Keratinocyte (primary cell): ENCODE measurements around the gene TAF4. TPM values are rescaled to one million over a fixed set of nuclear protein-coding genes. Genes with fewer than 3 reads are reported as not detected.

Source experiments
- DNase-seq: peaks from one replicate; pipeline ENCODE4 v3.0.0-alpha.2; 2011; ENCODE audit warnings: low read depth, missing footprints, low spot score
- FAIRE-seq: peaks from 2 replicates; lab custom pipeline; 2011; peaks lifted over from hg19 to GRCh38; lab: Jason Lieb, UNC
- H2AFZ ChIP-seq: 2 replicates; pipeline ENCODE4 v1.6.0; 2012; ENCODE audit warnings: low read length, control low read depth, inconsistent platforms; ENCODE audit not compliant: control insufficient read depth
- H3K27ac ChIP-seq: 2 replicates; pipeline ENCODE4 v1.5.1; 2011; ENCODE audit warnings: low read length; ENCODE audit not compliant: control insufficient read depth, insufficient read depth
- H3K27me3 ChIP-seq: 3 replicates; pipeline ENCODE4 v1.6.0; 2011; ENCODE audit warnings: low read length; ENCODE audit not compliant: control insufficient read depth, insufficient read depth; ENCODE audit errors: extremely low read depth
- H3K36me3 ChIP-seq, 2 experiments: 2 replicates in 1 of 2; 3 replicates in 1 of 2; pipeline ENCODE4 v1.5.1; 2011; ENCODE audit warnings: low read length in 2 of 2, mild to moderate bottlenecking in 1 of 2; ENCODE audit not compliant: control insufficient read depth in 2 of 2, insufficient read depth in 2 of 2; ENCODE audit errors: extremely low read depth in 1 of 2
- H3K4me1 ChIP-seq: 3 replicates; pipeline ENCODE4 v1.5.1; 2011; ENCODE audit warnings: low read length; ENCODE audit not compliant: control insufficient read depth, insufficient read depth; ENCODE audit errors: extremely low read depth
- H3K4me2 ChIP-seq: 3 replicates; pipeline ENCODE4 v1.6.0; 2011; ENCODE audit warnings: low read depth, low read length; ENCODE audit not compliant: control insufficient read depth, insufficient read depth; ENCODE audit errors: extremely low read depth
- H3K4me3 ChIP-seq, 3 experiments: fragments of 200-600 bp in 1 of 3; sonication (generic) in 1 of 3; 2 replicates in 2 of 3; 3 replicates in 1 of 3; pipeline ENCODE4 v1.5.1; 2011 to 2016; ENCODE audit warnings: low read length in 3 of 3, mild to moderate bottlenecking in 3 of 3, control low read depth in 2 of 3, inconsistent platforms in 1 of 3, low read depth in 1 of 3, mixed read lengths in 1 of 3, mixed run types in 1 of 3, moderate library complexity in 1 of 3; ENCODE audit not compliant: control insufficient read depth in 2 of 3, insufficient read depth in 2 of 3; ENCODE audit errors: extremely low read depth in 1 of 3
- H3K79me2 ChIP-seq: 2 replicates; pipeline ENCODE4 v1.6.0; 2012; ENCODE audit warnings: low read length; ENCODE audit not compliant: control insufficient read depth, insufficient read depth
- H3K9ac ChIP-seq: 3 replicates; pipeline ENCODE4 v1.6.0; 2011; ENCODE audit warnings: low read length; ENCODE audit not compliant: control insufficient read depth, insufficient read depth; ENCODE audit errors: extremely low read depth
- H3K9me1 ChIP-seq: 3 replicates; pipeline ENCODE4 v1.6.0; 2011; ENCODE audit warnings: low read length; ENCODE audit not compliant: control insufficient read depth, insufficient read depth; ENCODE audit errors: extremely low read depth
- H3K9me3 ChIP-seq: 2 replicates; pipeline ENCODE4 v1.5.1; 2012; ENCODE audit warnings: low read depth, low read length; ENCODE audit not compliant: control insufficient read depth
- H4K20me1 ChIP-seq: 3 replicates; pipeline ENCODE4 v1.6.0; 2011; ENCODE audit warnings: low read length; ENCODE audit not compliant: control insufficient read depth, insufficient read depth; ENCODE audit errors: extremely low read depth
- CTCF ChIP-seq, 3 experiments: IDR thresholded peaks in 1 of 3; conservative IDR thresholded peaks in 1 of 3; optimal IDR thresholded peaks in 1 of 3; 2 replicates in 2 of 3; 3 replicates in 1 of 3; pipeline versions ENCODE3 to v1.5.1; 2011; ENCODE audit warnings: low read length in 3 of 3, mild to moderate bottlenecking in 3 of 3, moderate library complexity in 2 of 3, control low read depth in 1 of 3, inconsistent platforms in 1 of 3; ENCODE audit not compliant: insufficient read depth in 2 of 3; ENCODE audit errors: extremely low read depth in 1 of 3
- EZH2 ChIP-seq: IDR thresholded peaks from one replicate; pipeline ENCODE4 v1.6.1; 2012; ENCODE audit warnings: inconsistent platforms, mild to moderate bottlenecking, low read length, moderate library complexity
- dilution Hi-C: fragments of 300-500 bp; cut with MboI; formaldehyde crosslinking; loops from one replicate; pipeline ENCODE4 v1.7.0; 2020; ENCODE audit warnings: low sequenced_read_pairs; ENCODE audit not compliant: extremely low pct_ligation_motif_present
- polyA plus RNA-seq, 5 experiments: library from polyadenylated mRNA; depleted of rRNA in 3 of 5; stranded (reverse) in 3 of 5; stranded (forward) in 1 of 5; unstranded in 1 of 5; fragments of >200 nt; gene quantifications; 1 replicate in 1 of 5; 2 replicates in 3 of 5; 3 replicates in 1 of 5; pipeline versions ENCODE4 v1.2.1 to v1.2.3, GENCODE V29; 2011 to 2012; ENCODE audit warnings: missing spikeins in 2 of 5, low read depth in 1 of 5, low replicate concordance in 1 of 5

Gene TAF4
- polyA plus RNA-seq, 1 donor (not counting 4 experiments of a cell fraction or from before 2014, with no cell fraction given), result 3.3 TPM

GRCh38 chr20:62083312-62083711 lies 17.6 kb upstream of the TAF4 start:
- no peaks in the 10 kb centered on the region for H3K79me2 ChIP-seq
- H2AFZ ChIP-seq, result no peak overlapping the region
- DNase-seq (no peak), FAIRE-seq (no peak)
- no peak overlapping the region for H3K9ac ChIP-seq
- H3K27me3 ChIP-seq, result peaks cover 10% of the 10 kb centered on the region
- H4K20me1 ChIP-seq, result no peaks in the 10 kb centered on the region
- H3K9me1 ChIP-seq, result no peaks in the 10 kb centered on the region
- H3K27ac ChIP-seq, result no peak overlapping the region
- dilution Hi-C loops, result no loop called here
- H3K4me2 ChIP-seq, result no peak overlapping the region
- no peaks in the 10 kb centered on the region for H3K36me3 ChIP-seq
- TF ChIP-seq EZH2 (no peak), CTCF (optimal IDR thresholded peaks at IDR 0.05 in 1 of 3, IDR thresholded peaks at IDR 0.05 in 1 of 3, conservative IDR thresholded peaks at IDR 0.05 in 1 of 3; ENCODE audit: extremely low read depth in 1 of 3, insufficient read depth in 2 of 3, low read length in 3 of 3) (no peak)
- peaks cover 3% of the 10 kb centered on the region for H3K4me1 ChIP-seq
- no peaks in the 10 kb centered on the region for H3K9me3 ChIP-seq
- H3K4me3 ChIP-seq, result no peak overlapping the region

GRCh38 chr20:62080249-62080990 lies 14.7 kb upstream of the TAF4 start:
- Histone ChIP-seq H2AFZ (no peak overlapping the region), H3K79me2 (no peaks in the 10 kb centered on the region), H3K36me3 (no peaks in the 10 kb centered on the region), H4K20me1 (no peaks in the 10 kb centered on the region), H3K27ac (no peak overlapping the region), H3K27me3 (peaks cover 3% of the 10 kb centered on the region), H3K4me3 (no peak overlapping the region), H3K4me1 (no peaks in the 10 kb centered on the region), H3K9ac (no peak overlapping the region), H3K9me1 (no peaks in the 10 kb centered on the region), H3K9me3 (no peaks in the 10 kb centered on the region), H3K4me2 (no peak overlapping the region)
- DNase-seq (no peak), FAIRE-seq (no peak)
- dilution Hi-C loops, result no loop called here
- TF ChIP-seq CTCF (optimal IDR thresholded peaks at IDR 0.05 in 1 of 3, IDR thresholded peaks at IDR 0.05 in 1 of 3, conservative IDR thresholded peaks at IDR 0.05 in 1 of 3; ENCODE audit: extremely low read depth in 1 of 3, insufficient read depth in 2 of 3, low read length in 3 of 3) (no peak), EZH2 (no peak)
